Activated CD8-positive, alpha-beta memory T cell treated with anti-CD3 and anti-CD28 coated beads, Interleukin-2, amount 50 U/mL, for 48 hours (primary cell): ENCODE measurements around the gene GPR152.
"Not testable (repeated sequence)": the region's sequence is repeated elsewhere in the genome, so short reads cannot be mapped to it uniquely, and the experiment has no call there.

Source experiments
- DNase-seq: peaks from one replicate; pipeline ENCODE4 v3.0.0-alpha.2; 2020

Gene GPR152

DNA sequence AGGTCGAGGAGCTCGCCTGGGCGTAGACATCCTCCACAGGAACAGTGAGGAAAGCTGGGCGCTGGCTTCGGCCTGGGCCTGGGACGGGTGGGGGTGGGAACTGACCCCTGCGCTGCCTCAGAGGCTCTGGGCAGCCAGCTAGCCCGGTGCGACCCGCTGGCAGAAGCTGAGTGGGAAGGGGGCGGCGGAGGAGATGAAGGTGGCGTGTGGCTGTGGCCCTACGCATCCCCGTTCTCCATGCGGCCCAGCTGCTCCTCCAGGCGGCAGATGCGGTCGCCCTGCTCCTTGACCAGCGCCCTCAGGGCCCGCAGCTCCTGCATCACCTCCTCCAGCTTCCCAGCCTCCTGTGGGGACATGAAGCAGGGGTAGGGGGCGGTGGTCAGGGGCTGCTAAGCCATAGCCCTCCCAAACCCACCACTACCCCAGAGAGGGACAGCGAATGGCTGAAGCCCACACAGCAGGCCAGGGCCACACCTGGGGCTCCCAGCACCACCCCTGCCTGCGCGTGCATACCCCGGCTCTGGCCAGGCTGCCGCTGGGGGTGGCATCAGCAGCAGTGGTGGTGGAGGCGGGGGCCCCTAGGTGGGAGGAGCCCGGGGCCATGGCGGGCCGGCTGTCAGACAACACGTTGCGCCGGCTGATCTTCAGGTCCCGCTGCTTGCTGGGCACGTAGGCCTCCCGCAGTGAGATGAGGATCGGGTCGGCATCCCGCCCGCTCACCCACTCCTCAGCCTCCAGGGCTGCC lies 14.2 kb downstream of the GPR152 start:
- DNase-seq, result peak; percentile 89

DNA sequence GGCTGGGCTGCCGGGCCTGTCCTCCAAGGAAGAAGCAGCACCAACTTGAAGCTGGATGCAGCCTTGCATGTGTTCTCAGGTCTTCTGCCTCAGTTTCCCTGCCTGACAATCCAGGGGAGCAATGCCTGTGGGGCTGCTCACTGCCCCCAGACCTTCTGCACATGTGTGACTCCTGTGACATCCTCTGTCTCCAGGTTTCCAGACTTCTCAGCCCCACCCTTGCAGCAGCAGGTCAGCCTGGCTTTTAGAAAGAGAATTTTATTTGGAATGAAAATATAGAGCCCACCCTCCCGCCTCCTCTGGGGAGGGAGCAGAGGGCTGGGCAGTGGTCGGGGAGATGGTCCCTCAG lies 14.7 kb downstream of the GPR152 start:
- no peak for DNase-seq

DNA sequence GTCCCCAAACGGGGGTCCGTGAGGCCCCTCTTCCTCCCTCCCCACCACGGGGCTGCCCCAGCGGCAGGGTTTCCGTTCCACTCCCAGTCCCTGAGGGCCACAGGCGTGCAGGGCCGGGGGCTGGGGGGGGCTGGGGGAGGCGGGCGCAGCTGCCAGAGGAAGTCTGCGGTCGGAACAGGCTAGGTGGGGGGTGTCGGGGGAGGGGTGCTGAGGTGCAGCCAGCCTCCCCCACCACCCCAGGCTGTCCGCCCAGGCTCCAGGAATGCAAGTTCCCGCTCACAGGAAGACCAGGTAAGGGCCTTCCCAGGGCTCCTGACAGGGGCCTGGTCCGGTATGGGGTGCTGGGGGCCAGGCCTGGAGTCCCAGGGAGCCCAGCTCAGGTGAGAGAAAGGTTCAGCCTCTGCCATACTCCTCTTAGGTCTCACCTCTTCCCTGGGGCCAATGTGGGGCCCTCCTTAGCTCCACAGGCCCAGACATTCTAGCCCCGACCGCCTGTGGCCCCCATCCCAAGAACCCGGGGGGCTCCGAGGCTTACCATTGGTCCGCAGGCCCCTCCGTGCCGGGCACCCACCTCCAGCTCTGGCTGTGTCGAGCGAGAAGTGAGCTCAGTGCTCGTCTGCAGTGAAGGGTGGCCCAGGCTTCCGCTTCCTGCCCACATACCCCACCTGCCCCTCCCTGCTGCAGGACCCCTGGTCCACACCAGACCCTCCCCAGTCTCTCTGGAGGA lies 15.3 kb downstream of the GPR152 start, which contains the start of gene PTPRCAP:
TSS of gene PTPRCAP (minus strand) at position 601 of the 727 bp plus-strand sequence. CDS start at position 538, 63 bp downstream.
- peak; percentile 85 for DNase-seq

DNA sequence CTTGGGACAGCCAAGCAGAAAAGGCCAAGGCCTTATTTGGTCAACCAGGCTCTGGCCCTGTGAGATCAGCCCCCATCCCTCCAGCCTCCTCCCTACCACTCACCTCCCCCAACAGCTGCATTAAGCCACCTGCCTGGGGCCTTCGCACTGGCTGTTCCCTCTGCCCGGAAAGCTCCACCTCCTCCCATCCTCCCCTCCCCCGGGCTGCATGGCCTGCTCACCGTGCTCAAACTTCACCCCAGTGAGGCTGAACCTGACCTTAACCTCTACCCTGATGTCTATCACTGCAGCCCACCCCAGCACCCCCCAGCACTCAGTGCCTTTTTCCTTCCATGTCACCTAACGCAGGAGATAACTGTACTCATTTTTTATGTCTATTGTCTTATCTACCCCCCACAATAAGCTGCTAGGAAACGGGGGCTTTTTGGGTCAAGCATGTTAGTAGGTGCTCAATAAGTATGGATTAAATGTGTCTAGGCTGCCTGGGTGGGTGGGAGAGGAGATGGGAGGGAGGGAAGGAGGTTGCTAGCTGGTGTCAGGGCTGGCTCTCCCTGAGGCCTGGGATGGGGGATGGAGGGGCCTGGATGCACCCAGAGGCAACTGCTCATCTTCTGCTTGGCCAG lies 16.0 kb downstream of the GPR152 start:
- peak; percentile 87 for DNase-seq

DNA sequence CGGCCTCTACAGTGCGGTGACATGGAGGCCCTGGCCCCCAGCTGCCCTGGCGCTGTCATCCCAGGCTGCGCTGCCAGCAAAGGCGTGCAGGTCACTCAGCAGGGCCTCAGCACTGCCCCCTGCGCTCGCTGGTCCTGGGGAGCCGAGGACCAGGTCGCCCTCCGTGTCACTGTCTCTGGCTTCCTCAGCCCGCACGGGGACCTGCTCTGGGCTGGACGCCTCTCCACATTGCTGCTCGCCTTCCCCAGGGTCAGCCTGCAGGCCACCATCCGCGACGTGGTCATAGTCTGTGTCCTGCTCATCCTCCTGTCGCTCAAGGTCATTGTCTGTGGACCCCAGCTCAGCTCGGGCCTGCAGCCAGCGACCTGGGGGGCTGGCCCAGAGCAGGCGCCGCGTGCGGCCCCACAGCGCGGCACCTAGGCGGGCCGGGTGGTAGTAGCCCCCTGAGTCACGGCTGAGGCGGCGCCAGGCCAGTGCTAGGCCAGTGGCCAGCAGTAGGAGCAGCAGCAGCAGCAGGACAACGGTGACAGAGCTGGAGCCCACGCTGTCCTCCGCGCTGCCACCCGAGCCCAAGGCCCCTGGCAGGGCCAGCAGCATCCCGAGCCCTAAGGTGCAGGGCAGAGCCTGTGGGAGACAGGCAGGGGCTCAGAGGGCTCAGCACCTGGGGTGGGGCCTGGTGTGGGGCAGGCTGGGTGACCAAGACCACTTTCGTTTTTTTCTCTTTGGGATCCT lies 16.6 kb downstream of the GPR152 start:
- no peak for DNase-seq

DNA sequence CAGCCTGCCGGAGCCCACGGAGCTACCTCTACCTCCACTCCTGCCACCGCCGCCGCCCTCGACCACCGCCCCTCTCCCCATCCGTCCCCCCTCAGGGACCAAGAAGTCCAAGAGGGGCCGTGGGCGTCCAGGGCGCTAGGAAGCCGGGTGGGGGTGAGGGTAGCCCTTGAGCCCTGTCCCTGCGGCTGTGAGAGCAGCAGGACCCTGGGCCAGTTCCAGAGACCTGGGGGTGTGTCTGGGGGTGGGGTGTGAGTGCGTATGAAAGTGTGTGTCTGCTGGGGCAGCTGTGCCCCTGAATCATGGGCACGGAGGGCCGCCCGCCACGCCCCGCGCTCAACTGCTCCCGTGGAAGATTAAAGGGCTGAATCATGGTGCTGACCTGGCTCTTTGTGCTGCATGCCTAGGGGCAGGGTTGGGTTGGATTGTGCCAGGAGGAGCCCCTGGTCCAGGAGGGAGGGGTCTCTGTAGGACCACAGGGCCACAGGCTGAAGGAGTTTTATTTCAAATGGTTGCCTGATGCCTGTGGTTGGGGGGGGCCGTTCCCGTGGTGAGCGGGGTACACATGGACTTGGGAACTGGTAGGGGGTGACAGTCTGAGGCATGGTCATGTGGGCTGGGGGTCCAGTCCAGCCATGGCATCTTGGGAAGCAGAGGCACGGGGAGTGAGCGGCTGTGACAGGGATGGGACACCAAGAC lies 17.4 kb downstream of the GPR152 start:
- peak; percentile 77 for DNase-seq

DNA sequence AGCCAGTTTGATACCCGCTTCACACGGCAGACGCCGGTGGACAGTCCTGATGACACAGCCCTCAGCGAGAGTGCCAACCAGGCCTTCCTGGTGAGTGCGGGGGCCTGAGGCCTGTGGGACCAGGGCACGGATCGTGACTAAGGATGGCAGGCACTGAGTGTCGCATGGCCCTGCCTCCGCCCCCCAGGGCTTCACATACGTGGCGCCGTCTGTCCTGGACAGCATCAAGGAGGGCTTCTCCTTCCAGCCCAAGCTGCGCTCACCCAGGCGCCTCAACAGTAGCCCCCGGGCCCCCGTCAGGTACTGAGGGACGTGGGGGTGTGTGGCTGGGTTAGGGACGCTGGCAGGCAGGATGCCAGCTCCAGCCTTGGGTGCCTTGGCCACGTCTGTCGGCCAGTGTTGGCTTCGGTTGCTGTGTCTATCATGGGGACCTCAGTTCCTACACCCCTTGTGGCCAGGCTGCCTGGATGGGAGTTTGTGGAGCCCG lies 18.1 kb downstream of the GPR152 start:
- DNase-seq, result peak; percentile 79

DNA sequence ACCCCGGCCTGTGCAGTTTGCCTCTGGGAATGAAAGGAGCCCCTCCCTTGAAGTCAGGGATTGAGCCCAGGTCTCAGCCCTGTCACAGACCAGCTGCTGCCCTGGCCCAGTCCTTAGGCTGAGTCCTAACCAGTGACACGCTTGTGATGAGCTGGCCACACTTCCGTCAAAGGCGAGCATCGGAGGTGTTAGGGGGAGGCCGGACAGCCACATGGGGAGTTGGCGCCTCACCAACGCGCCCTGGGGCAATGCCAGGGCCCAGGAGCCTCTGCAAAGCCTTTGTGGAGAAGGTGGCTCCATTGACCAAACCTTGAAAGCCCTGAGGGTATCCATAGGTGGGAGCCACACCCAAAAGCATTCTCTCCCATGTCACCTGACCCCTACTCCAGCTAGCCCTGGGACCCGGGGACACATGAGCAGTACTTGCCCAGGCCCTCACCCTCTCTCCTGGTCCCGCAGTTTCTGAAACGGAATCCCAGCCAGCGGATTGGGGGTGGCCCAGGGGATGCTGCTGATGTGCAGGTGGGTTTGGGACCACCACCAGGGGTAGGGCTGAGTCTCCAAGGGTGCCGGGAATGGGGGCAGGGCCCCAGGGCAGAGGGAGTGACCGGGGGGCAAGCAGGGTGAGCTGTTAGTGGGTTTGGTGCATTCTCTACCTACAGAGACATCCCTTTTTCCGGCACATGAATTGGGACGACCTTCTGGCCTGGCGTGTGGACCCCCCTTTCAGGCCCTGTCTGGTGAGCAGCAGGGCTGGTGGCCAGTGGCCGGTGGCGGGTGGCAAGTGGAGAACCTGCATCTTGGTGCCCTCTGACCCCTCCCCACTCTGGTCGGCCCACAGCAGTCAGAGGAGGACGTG lies 18.8 kb downstream of the GPR152 start:
- DNase-seq, result no peak

DNA sequence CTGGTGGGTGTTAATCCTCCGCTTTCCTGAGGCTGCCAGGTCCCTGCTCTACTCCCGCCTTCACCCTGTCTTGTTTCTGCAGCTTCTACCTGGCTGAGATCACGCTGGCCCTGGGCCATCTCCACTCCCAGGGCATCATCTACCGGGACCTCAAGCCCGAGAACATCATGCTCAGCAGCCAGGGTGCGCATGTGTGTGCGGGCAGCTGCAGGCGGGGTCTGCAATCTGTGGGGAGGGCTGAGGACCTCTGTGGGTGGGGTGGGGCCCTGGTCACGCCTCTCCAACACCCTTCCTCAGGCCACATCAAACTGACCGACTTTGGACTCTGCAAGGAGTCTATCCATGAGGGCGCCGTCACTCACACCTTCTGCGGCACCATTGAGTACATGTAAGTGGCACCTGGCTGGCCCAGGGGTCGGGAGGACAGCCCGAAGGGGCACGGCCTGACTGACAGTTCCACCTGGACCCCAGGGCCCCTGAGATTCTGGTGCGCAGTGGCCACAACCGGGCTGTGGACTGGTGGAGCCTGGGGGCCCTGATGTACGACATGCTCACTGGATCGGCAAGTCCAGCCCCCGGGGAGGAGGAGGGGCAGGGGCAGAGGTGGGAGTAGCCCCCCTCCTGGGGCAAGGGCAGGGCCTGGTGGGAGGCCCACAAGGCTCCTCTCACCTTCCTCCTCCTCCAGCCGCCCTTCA lies 19.7 kb downstream of the GPR152 start:
- no peak for DNase-seq

DNA sequence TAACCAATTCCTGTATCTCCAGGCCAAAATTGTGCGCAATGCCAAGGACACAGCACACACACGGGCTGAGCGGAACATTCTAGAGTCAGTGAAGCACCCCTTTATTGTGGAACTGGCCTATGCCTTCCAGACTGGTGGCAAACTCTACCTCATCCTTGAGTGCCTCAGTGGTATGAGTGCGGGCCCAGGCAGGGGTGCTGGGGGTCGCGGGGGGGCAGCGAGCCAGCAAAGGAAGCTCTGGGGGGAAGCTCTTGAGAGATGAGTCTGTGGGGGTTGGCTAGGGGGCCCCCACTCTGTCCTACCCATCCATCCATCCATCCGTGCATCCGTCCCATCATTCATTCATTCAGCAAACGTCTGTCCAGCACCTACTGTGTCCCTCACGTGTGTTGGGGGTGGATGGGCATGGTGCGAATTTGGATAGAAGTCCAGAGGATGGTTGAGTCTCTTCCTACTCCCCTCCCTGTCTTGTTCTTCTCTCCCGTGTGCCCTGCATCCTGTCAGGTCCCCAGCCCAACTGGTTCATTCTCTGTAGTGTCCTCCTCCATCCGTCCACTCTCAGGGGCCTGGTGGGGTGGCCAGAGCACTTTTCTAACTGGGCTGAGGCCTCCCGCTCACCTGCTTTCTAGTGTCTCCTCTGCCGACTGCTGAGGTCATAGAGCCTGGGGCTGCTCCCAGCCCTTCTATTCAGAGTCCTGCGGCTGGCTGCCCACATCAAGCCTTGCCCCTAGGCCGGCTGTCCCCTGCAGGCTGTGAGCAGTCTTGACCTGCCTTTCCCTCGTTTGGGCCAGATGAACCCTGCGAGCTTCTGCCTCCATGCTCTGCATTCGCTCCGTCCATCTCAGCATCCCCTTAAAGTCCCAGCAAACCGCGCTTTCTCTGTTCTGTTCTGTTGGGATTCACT lies 20.9 kb downstream of the GPR152 start:
- no peak for DNase-seq

DNA sequence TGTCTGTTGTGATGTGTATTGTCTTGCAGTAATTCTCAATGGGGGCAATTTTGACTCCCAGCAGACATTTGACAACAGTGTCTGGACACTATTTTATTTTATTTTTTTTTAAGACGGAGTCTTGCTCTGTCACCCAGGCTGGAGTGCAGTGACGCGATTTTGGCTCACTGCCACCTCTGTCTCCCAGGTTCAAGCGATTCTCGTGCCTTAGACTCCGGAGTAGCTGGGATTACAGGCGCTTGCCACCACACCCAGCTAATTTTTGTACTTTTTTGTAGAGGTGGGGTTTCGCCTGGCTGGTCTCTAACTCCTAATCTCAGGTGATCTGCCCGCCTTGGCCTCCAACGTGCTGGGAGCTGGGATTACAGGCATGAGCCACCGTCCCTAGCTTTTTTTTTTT lies 22.8 kb downstream of the GPR152 start:
- DNase-seq, result no peak

DNA sequence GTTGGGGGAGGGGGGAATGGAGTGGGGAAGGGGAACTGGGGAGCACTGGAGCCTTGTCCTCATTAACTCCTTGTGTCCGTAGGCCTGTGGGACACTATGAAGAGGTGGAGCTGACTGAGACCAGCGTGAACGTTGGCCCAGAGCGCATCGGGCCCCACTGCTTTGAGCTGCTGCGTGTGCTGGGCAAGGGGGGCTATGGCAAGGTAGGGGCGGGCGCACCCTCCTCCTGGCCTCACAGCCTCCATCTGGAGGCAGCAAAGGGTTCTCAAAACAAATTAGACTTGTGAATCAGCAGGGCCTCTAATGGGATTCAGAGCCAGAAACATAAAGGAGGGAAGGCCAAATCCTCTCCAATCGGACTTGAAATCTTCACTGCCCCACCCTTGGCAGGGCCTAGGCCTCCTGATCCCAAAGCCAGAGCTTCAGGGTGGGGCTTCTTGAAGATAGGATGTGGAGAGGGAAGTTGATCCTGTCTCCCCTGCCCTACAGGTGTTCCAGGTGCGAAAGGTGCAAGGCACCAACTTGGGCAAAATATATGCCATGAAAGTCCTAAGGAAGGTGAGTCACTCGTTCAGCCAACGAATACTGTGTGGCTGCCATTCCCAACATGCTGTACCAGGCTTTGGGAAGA lies 23.4 kb downstream of the GPR152 start:
- DNase-seq, result no peak

DNA sequence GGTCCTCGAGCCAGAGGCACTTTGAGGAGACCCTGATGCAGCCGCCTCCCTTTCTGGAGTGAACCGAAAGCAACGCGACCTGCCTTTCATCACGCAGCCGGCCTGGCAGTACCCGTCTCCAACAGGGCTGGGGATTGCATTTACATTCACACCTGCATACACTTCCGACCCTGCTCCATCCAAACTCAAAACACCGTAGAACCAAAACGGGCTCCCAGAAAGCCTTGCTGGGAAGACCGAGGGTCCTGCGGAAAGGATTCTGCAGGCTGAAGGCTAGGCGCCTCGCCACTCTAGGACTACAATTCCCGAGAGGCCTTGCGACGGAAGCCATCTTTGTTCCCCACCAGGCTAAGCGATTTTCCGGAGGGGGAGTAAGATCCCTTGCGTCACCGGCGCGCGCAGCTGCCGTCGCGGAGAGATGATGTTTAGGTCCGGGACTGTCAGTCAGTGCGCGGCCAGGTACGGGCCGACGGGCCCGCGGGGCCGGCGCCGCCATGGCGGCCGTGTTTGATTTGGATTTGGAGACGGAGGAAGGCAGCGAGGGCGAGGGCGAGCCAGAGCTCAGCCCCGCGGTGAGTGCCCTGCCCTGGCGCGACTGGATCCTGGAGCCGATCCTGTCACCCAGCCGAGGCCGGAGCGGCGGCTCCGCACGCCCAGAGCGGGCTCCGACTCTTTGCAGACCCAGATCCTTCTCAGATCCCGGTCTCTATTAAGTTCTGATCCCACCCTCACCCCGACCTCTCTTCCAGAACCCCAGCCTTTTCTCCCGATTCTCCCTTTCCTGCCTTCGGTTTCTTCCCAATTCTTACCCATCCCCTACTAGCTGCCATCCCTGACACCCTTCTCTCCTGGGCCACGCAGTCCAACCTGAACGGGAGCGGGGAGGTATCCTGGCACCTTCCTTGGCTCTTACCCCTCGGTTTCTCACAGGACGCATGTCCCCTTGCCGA lies 24.2 kb downstream of the GPR152 start, which contains the start of gene RPS6KB2:
TSS of gene RPS6KB2 (plus strand) at position 443 of the 950 bp plus-strand sequence. CDS start at position 495, 52 bp downstream.
- DNase-seq, result peak; percentile 100

DNA sequence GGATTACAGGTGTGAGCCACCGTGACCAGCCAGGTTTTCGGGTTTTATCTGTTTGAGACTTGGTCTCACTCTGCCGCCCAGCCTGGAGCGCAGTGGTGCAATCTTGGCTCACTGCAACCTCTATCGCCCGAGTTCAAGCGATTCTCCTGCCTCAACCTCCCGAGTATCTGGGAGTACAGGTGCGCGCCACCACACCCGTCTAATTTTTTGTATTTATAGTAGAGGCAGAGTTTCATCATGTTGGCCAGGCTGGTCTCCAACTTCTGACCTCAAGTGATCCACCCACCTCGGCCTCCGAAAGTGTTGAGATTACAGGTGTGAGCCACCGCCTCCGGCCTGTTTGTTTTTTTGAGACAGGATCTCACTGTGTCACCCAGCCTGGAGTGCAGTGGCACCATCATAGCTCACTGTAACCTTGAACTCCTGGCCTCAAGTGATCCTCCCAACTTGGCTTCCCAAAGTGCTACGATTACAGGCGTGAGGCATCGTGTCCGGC lies 25.1 kb downstream of the GPR152 start:
- DNase-seq, result not testable (repeated sequence)

DNA sequence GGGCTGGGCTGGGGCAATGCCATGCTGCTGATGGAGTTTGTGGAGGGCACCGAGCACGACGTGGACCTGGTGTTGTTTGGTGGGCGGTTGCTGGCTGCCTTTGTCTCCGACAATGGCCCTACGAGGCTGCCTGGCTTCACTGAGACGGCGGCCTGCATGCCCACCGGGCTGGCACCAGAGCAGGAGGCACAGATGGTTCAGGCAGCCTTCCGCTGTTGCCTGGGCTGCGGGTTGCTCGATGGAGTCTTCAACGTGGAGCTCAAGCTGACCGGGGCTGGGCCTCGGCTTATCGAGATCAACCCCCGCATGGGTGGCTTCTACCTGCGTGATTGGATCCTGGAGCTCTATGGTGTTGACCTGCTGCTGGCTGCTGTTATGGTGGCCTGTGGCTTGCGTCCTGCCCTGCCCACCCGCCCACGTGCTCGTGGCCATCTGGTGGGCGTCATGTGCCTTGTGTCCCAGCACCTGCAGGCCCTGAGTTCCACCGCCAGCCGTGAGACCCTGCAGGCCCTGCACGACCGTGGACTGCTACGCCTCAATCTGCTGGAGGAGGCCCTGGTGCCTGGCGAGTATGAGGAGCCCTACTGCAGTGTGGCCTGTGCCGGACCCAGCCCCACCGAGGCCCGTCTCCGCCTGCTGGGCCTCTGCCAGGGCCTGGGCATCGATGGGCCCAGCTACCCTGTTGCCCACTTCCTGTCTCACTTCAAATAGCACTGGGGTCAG lies 28.5 kb downstream of the GPR152 start:
- DNase-seq, result no peak

DNA sequence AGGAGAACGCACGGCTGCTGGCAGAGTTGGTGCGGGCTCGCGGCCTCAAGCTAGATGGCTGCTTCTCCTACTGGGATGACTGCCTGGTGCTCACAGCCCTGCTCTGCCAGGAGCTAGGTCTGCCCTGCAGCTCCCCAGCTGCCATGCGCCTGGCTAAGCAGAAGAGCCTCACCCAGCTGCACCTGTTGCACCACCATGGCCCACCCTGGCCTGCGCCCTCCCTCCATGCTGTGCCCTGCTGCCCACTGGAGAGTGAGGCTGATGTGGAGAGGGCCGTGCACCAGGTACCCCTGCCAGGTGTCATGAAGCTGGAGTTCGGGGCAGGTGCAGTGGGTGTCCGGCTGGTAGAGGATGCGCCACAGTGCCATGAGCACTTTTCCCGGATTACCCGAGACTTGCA lies 29.1 kb downstream of the GPR152 start:
- DNase-seq, result no peak

DNA sequence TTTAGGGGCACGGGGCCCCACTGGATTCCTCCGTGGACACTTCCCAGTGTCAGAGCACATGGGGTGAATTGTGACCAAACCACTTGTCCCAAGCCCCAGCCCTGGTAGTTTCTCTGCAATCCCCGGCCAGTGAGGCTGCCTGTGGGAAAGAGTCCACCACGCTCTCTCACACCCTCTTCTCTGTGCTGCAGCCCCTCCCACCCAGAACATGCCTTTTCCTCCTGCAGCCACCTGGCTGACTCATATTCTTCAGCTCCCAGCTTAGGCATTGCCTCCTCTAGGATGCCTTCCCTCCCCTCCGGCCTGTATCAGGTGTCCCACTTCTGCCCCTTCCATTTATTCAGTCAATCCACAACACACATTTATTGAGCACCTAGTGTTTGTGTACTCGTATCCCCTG lies 29.6 kb downstream of the GPR152 start:
- DNase-seq, result no peak
